MM.1S (cell line): ENCODE data around the gene EBF3.

Experiments
- DNase-seq: peaks from one replicate; pipeline ENCODE4 v3.0.0-alpha.2; 2015
- H2AFZ ChIP-seq: fragments of 300-600 bp; sonication (generic); 2 replicates; pipeline ENCODE4 v1.6.0; 2016; ENCODE audit warnings: antibody characterized with exemption, low read length
- H3F3A ChIP-seq: fragments of 300-600 bp; sonication (generic); 2 replicates; pipeline ENCODE4 v1.6.1; 2016; ENCODE audit warnings: mild to moderate bottlenecking, antibody characterized with exemption, low read length, moderate library complexity, mixed read lengths; ENCODE audit not compliant: insufficient read depth
- H3K27ac ChIP-seq: fragments of 300-600 bp; sonication (generic); 2 replicates; pipeline ENCODE4 v1.5.1; 2016; ENCODE audit warnings: mild to moderate bottlenecking, low read length
- H3K27me3 ChIP-seq: fragments of 300-600 bp; sonication (generic); replicated peaks from 2 replicates; pipeline ENCODE4 v1.6.0; 2016; ENCODE audit warnings: low read length; ENCODE audit not compliant: insufficient read depth
- H3K36me3 ChIP-seq: fragments of 300-600 bp; sonication (generic); replicated peaks from 2 replicates; pipeline ENCODE4 v1.6.1; 2016; ENCODE audit warnings: mild to moderate bottlenecking, low read length, mixed read lengths; ENCODE audit not compliant: insufficient read depth
- H3K4me1 ChIP-seq: fragments of 300-600 bp; sonication (generic); 2 replicates; pipeline ENCODE4 v1.6.1; 2016; ENCODE audit warnings: low read length, mixed read lengths
- H3K4me2 ChIP-seq: fragments of 300-600 bp; sonication (generic); 2 replicates; pipeline ENCODE4 v1.6.0; 2016; ENCODE audit warnings: low read depth, low read length
- H3K4me3 ChIP-seq: fragments of 300-600 bp; sonication (generic); 2 replicates; pipeline ENCODE4 v1.5.1; 2016; ENCODE audit warnings: low read length, mixed read lengths
- H3K79me2 ChIP-seq: fragments of 300-600 bp; sonication (generic); 2 replicates; pipeline ENCODE4 v1.6.1; 2016; ENCODE audit warnings: mixed run types, low read length, mixed read lengths
- H3K9ac ChIP-seq: fragments of 300-600 bp; sonication (generic); 2 replicates; pipeline ENCODE4 v1.6.1; 2016; ENCODE audit warnings: low read length, mixed read lengths
- H3K9me2 ChIP-seq: fragments of 300-600 bp; sonication (generic); replicated peaks from 2 replicates; pipeline ENCODE4 v1.6.1; 2016; ENCODE audit warnings: mild to moderate bottlenecking, low read length, mixed read lengths; ENCODE audit not compliant: insufficient read depth
- H3K9me3 ChIP-seq: fragments of 300-600 bp; sonication (generic); replicated peaks from 2 replicates; pipeline ENCODE4 v1.6.1; 2016; ENCODE audit warnings: mild to moderate bottlenecking, low read length, mixed read lengths; ENCODE audit not compliant: insufficient read depth
- H4K20me1 ChIP-seq: fragments of 300-600 bp; sonication (generic); 2 replicates; pipeline ENCODE4 v1.6.1; 2016; ENCODE audit warnings: mild to moderate bottlenecking, low read length, moderate library complexity, mixed read lengths; ENCODE audit not compliant: insufficient read depth
- EZH2 ChIP-seq: fragments of 300-600 bp; sonication (generic); optimal IDR thresholded peaks from 2 replicates; pipeline ENCODE3; 2017; ENCODE audit warnings: low read depth, mild to moderate bottlenecking, antibody characterized with exemption, low read length, mixed read lengths
- EZH2phosphoT487 ChIP-seq: fragments of 300-600 bp; sonication (generic); IDR thresholded peaks from 2 replicates; pipeline ENCODE4 v1.6.1; 2018; ENCODE audit warnings: antibody characterized with exemption, low read length
- TF ChIP-seq, protein P1 (sequence below): fragments of 300-600 bp; sonication (generic); IDR thresholded peaks from 2 replicates; pipeline ENCODE4 v1.5.1; 2016; ENCODE audit warnings: antibody characterized with exemption, low read length, mixed read lengths

The EBF3 gene

DNA sequence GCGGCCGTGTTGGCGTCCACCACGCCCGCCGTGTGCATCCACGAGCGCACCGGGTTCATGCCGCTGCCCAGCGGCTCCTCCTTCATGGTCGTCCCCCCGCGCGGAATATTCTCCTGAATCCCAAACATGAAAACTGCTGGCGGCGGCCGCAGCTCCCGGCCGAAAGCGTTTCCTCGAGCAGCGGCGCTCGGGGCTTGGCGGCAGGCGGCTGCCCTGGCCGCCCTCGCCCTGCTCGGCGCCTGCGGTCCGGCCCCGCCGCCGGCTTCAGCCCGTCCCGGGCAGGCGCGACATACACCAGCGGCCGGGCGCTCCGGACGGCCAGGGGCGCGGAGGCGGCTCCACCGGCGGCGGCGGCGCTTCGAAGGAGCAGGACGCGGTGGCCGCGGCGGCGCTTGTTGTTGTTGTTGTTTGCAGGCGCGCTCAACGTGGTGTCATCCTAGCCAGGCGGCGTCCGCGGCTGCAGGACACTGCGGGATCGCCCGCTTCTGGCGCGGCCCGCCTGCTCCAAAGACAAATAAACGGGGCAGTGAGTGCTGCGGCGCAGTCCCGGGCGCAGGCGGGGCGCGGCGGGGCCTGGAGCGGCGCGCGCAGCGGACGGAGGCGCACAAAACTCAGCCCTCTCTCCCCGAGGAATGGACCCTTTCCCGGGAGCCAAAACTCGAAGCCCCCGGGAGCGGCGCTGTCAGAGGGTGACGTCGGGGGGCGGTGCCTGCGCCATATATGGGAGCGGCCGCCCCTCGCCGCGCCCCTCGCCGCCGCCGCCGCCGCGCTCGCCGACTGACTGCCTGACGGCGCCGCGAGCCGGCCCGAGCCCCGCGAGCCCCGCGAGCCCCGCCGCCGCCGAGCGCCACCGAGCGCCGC is at the start of gene EBF3:
Gene EBF3 (minus strand): TSS at position 634 of the 861 bp plus-strand sequence. CDS start 506 bp downstream, at position 128.
- Histone ChIP-seq H3K36me3 (no peaks in the 10 kb centered on the region), H3K4me2 (no peak within 1 kb of the TSS), H3K9ac (no peak within 1 kb of the TSS), H3F3A (no peaks in the 10 kb centered on the region), H3K9me2 (no peaks in the 10 kb centered on the region), H3K27ac (no peak within 1 kb of the TSS), H4K20me1 (no peaks in the 10 kb centered on the region), H3K9me3 (no peaks in the 10 kb centered on the region), H3K4me3 (no peak within 1 kb of the TSS), H3K4me1 (no peaks in the 10 kb centered on the region), H3K79me2 (no peaks in the 10 kb centered on the region), H2AFZ (no peak within 1 kb of the TSS), H3K27me3 (no peaks in the 10 kb centered on the region)
- no peak for TF ChIP-seq EZH2phosphoT487
- TF ChIP-seq, protein P1, sequence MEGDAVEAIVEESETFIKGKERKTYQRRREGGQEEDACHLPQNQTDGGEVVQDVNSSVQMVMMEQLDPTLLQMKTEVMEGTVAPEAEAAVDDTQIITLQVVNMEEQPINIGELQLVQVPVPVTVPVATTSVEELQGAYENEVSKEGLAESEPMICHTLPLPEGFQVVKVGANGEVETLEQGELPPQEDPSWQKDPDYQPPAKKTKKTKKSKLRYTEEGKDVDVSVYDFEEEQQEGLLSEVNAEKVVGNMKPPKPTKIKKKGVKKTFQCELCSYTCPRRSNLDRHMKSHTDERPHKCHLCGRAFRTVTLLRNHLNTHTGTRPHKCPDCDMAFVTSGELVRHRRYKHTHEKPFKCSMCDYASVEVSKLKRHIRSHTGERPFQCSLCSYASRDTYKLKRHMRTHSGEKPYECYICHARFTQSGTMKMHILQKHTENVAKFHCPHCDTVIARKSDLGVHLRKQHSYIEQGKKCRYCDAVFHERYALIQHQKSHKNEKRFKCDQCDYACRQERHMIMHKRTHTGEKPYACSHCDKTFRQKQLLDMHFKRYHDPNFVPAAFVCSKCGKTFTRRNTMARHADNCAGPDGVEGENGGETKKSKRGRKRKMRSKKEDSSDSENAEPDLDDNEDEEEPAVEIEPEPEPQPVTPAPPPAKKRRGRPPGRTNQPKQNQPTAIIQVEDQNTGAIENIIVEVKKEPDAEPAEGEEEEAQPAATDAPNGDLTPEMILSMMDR = no peak
- TF ChIP-seq EZH2 = no peak
- no peak for DNase-seq

- Histone ChIP-seq H3F3A (no peaks in the 10 kb centered on the region), H3K9ac (no peak overlapping the region), H3K9me3 (no peaks in the 10 kb centered on the region), H3K4me1 (no peaks in the 10 kb centered on the region), H3K79me2 (no peaks in the 10 kb centered on the region), H2AFZ (no peak overlapping the region), H3K36me3 (no peaks in the 10 kb centered on the region), H3K27me3 (no peaks in the 10 kb centered on the region), H4K20me1 (no peaks in the 10 kb centered on the region), H3K27ac (no peak overlapping the region), H3K4me2 (no peak overlapping the region), H3K9me2 (no peaks in the 10 kb centered on the region), H3K4me3 (no peak overlapping the region)
- DNase-seq = no peak
- TF ChIP-seq EZH2 (no peak), EZH2phosphoT487 (no peak)
- TF ChIP-seq, protein P1 = no peak
Observed at GRCh38 chr10:130013335-130014262, 49.5 kb upstream of the EBF3 start.

DNA sequence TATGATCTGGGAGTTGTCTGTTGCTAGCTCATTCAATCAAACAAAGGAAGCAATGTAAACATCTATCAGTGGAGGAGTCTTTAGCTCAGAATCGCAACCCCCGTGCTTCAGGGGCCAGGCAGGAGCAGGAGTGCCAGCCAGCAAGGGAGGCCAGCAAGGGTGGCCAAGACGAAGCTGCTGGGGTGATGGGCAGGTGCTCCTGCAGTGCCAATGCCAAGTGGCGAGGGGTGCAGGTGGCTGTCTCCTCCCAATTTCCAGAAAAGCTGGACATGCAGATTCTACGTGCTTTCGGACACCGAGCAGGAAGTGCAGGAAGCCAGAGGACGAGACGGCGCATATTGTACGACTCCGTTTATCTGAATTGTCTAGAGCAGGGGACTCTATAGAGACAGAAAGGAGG is 48.1 kb upstream of the EBF3 start:
- DNase-seq = no peak
- no peaks in the 10 kb centered on the region for H3K9me2 ChIP-seq
- H3K27ac ChIP-seq = no peak overlapping the region
- no peaks in the 10 kb centered on the region for H3K36me3 ChIP-seq
- H3K4me1 ChIP-seq = no peaks in the 10 kb centered on the region
- H3K9ac ChIP-seq = no peak overlapping the region
- no peak overlapping the region for H3K4me2 ChIP-seq
- H3K27me3 ChIP-seq = no peaks in the 10 kb centered on the region
- no peak for TF ChIP-seq EZH2
- no peak for TF ChIP-seq EZH2phosphoT487
- TF ChIP-seq, protein P1 = no peak
- no peaks in the 10 kb centered on the region for H4K20me1 ChIP-seq
- no peaks in the 10 kb centered on the region for H3F3A ChIP-seq
- no peak overlapping the region for H2AFZ ChIP-seq
- no peaks in the 10 kb centered on the region for H3K79me2 ChIP-seq
- H3K9me3 ChIP-seq = no peaks in the 10 kb centered on the region
- no peak overlapping the region for H3K4me3 ChIP-seq
